Activated CD8-positive, alpha-beta T cell treated with anti-CD3 and anti-CD28 coated beads for 36 hours (primary cell): Measurements from ENCODE around the gene SLC9B1. TPM values are rescaled to one million over a fixed set of nuclear protein-coding genes. Genes with fewer than 3 reads are reported as not detected.
A peak's percentile ranks its signal among the peaks of the same experiment; 100 is the strongest.
"Not testable (repeated sequence)": the region's sequence is repeated elsewhere in the genome, so short reads cannot be mapped to it uniquely, and the experiment has no call there.

ENCODE experiments used
- ATAC-seq: fragments of 200-7000 bp; cut with Tn5 transposase; one replicate; pipeline ENCODE4 v1.10.0; 2021; ENCODE audit warnings: mild to moderate bottlenecking, moderate library complexity
- CTCF ChIA-PET: fragments of 350-600 bp; sonication (Branson Sonifier 250); formaldehyde crosslinking; loops from one replicate; lab custom pipeline; 2021; ENCODE audit warnings: antibody characterized with exemption; lab: Charles Lee
- POLR2A ChIA-PET: fragments of 350-600 bp; sonication (Branson Sonifier 250); formaldehyde crosslinking; loops from one replicate; lab custom pipeline; 2021; ENCODE audit warnings: antibody characterized with exemption; lab: Charles Lee
- DNase-seq: peaks from one replicate; pipeline ENCODE4 v3.0.0-alpha.2; 2020
- H3K27ac Mint-ChIP-seq: one replicate; pipeline ENCODE4 v1.8.0; 2021; ENCODE audit warnings: mild to moderate bottlenecking, mixed read lengths
- H3K27me3 Mint-ChIP-seq: one replicate; pipeline ENCODE4 v1.8.0; 2021; ENCODE audit warnings: mixed read lengths
- H3K36me3 Mint-ChIP-seq: one replicate; pipeline ENCODE4 v1.8.0; 2021; ENCODE audit warnings: low read depth, mixed read lengths
- H3K4me1 Mint-ChIP-seq: one replicate; pipeline ENCODE4 v1.8.0; 2021; ENCODE audit warnings: low read depth, mixed read lengths
- H3K4me3 Mint-ChIP-seq: one replicate; pipeline ENCODE4 v1.8.0; 2021; ENCODE audit warnings: mild to moderate bottlenecking, moderate library complexity, mixed read lengths
- H3K9me3 Mint-ChIP-seq: one replicate; pipeline ENCODE4 v1.8.0; 2021; ENCODE audit warnings: mixed read lengths
- intact Hi-C: fragments of 100-400 bp; cut with micrococcal nuclease; formaldehyde crosslinking; loops from one replicate; pipeline ENCODE4 v1.10.0; 2022
- total RNA-seq, 2 experiments: library from RNA; stranded (reverse); gene quantifications; one replicate each; pipeline ENCODE4 v1.2.3, GENCODE V29; 2021
- TF ChIP-seq, protein P1 (sequence below): fragments of 200-600 bp; IDR thresholded peaks from one replicate; pipeline ENCODE4 v1.8.0; 2022; ENCODE audit warnings: antibody characterized with exemption, mild to moderate bottlenecking

The SLC9B1 gene
- total RNA-seq, 2 experiments from 2014 or later = 1.9 to 2.4 TPM

DNA sequence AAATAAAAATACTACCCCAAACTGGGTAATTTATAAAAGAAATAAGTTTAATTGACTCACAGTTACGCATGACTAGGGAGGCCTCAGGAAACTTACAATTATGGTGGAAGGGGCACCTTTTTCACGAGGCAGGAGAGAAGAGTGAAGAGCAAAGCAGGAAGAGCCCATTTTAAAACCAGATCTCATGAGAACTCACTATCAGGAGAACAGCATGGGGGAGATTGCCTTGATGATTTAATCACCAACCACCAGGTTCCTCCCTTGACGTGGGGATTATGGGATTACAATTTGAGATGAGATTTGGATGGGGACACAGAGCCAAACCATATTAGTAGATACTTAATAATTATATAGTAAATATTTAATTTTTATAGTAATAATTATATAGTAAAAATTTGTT lies 140.6 kb downstream of the SLC9B1 start:
- peaks cover 16% of the 10 kb centered on the region for H3K4me1 Mint-ChIP-seq
- TF ChIP-seq, protein P1, sequence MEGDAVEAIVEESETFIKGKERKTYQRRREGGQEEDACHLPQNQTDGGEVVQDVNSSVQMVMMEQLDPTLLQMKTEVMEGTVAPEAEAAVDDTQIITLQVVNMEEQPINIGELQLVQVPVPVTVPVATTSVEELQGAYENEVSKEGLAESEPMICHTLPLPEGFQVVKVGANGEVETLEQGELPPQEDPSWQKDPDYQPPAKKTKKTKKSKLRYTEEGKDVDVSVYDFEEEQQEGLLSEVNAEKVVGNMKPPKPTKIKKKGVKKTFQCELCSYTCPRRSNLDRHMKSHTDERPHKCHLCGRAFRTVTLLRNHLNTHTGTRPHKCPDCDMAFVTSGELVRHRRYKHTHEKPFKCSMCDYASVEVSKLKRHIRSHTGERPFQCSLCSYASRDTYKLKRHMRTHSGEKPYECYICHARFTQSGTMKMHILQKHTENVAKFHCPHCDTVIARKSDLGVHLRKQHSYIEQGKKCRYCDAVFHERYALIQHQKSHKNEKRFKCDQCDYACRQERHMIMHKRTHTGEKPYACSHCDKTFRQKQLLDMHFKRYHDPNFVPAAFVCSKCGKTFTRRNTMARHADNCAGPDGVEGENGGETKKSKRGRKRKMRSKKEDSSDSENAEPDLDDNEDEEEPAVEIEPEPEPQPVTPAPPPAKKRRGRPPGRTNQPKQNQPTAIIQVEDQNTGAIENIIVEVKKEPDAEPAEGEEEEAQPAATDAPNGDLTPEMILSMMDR = no peak
- H3K36me3 Mint-ChIP-seq = peaks cover 50% of the 10 kb centered on the region
- ChIA-PET POLR2A (interaction anchor here (0.6 kb wide), 1 partner anchor 58 kb away, joined by 5 read pairs; no protein-coding TSS in a partner anchor), CTCF (no interaction called here)
- ATAC-seq (no peak), DNase-seq (no peak)
- H3K27ac Mint-ChIP-seq = no peak overlapping the region
- intact Hi-C loops = no loop called here
- peaks cover 6% of the 10 kb centered on the region for H3K9me3 Mint-ChIP-seq
- H3K4me3 Mint-ChIP-seq = no peak overlapping the region
- H3K27me3 Mint-ChIP-seq = no peaks in the 10 kb centered on the region

DNA sequence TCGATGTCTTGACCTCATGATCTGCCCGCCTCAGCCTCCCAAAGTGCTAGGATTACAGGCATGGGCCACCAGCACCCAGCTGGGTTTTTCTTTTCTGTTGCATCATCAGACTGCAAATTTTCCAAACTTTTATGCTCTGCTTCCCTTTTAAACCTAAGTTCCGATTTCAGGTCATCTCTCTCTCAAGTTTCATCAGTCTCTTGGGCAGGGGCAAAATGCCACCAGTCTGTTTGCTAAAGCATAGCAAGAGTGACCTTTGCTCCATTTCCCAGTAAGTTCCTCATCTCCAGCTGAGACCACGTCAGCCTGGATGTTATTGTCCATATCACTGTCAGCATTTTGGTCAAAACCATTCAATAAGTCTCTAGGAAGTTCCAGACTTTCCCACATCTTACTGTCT lies 141.2 kb downstream of the SLC9B1 start:
- H3K9me3 Mint-ChIP-seq, H3K27ac Mint-ChIP-seq, H3K27me3 Mint-ChIP-seq, H3K4me3 Mint-ChIP-seq, CTCF ChIA-PET, DNase-seq, intact Hi-C loops, ATAC-seq: not testable (repeated sequence)
- peaks cover 16% of the 10 kb centered on the region for H3K4me1 Mint-ChIP-seq
- H3K36me3 Mint-ChIP-seq = peaks cover 52% of the 10 kb centered on the region
- POLR2A ChIA-PET = interaction anchor here (0.6 kb wide), 1 partner anchor 57 kb away, joined by 5 read pairs; no protein-coding TSS in a partner anchor

DNA sequence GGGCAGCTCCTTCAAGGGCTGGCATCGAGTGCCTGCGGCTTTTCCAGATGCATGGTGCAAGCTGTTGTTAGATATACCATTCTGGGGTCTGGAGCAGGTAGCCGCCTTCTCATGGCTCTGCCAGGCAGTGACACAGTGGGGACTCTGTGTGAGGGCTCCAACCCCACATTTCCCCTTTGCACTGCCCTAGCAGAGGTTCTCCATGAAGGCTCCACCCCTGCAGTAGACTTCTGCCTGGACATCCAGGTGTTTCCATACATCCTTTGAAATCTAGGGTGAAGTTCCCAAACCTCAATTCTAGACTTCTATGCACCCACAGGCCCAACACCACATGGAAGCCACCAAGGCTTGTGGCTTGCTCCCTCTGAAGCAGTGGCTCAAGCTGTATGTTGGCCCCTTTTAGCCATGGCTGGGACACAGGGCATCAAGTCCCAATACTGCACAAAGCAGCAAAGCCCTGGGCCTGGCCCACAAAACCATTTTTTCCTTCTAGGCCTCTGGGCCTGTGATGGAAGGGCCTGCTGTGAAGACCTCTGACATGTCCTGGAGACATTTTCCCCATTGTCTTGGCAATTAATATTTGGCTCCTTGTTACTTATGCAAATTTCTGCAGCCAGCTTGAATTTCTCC lies 141.9 kb downstream of the SLC9B1 start:
- intact Hi-C loops, H3K4me3 Mint-ChIP-seq, CTCF ChIA-PET, H3K27me3 Mint-ChIP-seq, DNase-seq, H3K9me3 Mint-ChIP-seq, H3K27ac Mint-ChIP-seq, ATAC-seq, POLR2A ChIA-PET: not testable (repeated sequence)
- Mint-ChIP-seq H3K36me3 (peaks cover 56% of the 10 kb centered on the region), H3K4me1 (peaks cover 17% of the 10 kb centered on the region)

- ChIA-PET CTCF (no interaction called here), POLR2A (no interaction called here)
- DNase-seq = no peak
- H3K27ac Mint-ChIP-seq = peak overlapping the region; percentile 20
- H3K4me3 Mint-ChIP-seq = no peak overlapping the region
- intact Hi-C loops = no loop called here
- H3K27me3 Mint-ChIP-seq = no peaks in the 10 kb centered on the region
- peaks cover 53% of the 10 kb centered on the region for H3K36me3 Mint-ChIP-seq
- ATAC-seq = no peak
- H3K9me3 Mint-ChIP-seq = peaks cover under 1% of the 10 kb centered on the region
- peaks cover 38% of the 10 kb centered on the region for H3K4me1 Mint-ChIP-seq
- TF ChIP-seq, protein P1 = no peak
Observed at GRCh38 chr4:102871772-102872171, 147.7 kb downstream of the SLC9B1 start.

DNA sequence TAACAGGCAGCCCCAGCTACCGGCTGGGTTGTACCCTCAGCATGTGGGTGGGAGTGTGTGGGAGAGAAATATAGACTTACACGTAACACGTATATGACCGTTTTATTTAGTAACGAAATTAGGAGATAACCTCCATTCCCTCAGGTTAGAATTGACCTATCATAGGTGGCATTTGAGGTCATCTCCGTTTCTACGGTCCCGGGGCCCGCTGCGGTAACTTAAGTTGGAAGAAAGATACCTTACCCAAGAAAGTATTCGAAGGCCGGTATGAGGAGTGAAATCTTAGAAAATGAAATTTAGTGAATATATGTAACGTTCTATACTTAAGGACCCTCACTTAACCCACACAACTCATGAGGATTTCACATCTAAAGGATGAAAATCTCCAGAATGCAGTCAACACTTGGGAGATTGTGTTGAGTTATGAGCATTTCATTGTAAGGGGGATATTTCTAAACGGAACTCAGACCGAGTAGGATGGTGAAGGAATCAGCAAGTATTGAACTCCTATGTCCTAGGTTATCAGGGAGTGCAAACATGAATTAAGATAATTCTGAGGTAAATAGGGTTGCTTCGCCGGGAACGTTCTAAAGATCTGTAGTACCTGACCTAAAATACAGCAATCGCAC lies 149.8 kb downstream of the SLC9B1 start:
- DNase-seq = peak; percentile 77
- ATAC-seq = peak; percentile 34
- H3K36me3 Mint-ChIP-seq = peaks cover 51% of the 10 kb centered on the region
- H3K27me3 Mint-ChIP-seq = no peaks in the 10 kb centered on the region
- peak overlapping the region; percentile 88 for H3K4me3 Mint-ChIP-seq
- ChIA-PET CTCF (interaction anchor here (0.7 to 1.2 kb wide), 5 partner anchors 17 to 439 kb away, joined by 3 to 5 read pairs (median 3); partner anchors contain the start of gene UBE2D3), POLR2A (interaction anchor here (0.6 to 4.8 kb wide), 9 partner anchors 13 to 172 kb away, joined by 3 to 100 read pairs (median 4); partner anchors contain the start of genes MANBA and UBE2D3)
- H3K27ac Mint-ChIP-seq = peak overlapping the region; percentile 99
- H3K9me3 Mint-ChIP-seq = peaks cover 2% of the 10 kb centered on the region
- H3K4me1 Mint-ChIP-seq = peaks cover 52% of the 10 kb centered on the region
- intact Hi-C loops = loop anchor here (1.0 kb wide), 1 partner anchor 41 kb away; no protein-coding TSS in a partner anchor
- TF ChIP-seq, protein P1 = no peak
